MM.1S (cell line): ENCODE results near the gene NDUFV2.

Experiments
- EZH2 ChIP-seq: fragments of 300-600 bp; sonication (generic); optimal IDR thresholded peaks from 2 replicates; pipeline ENCODE3; 2017; ENCODE audit warnings: low read depth, mild to moderate bottlenecking, antibody characterized with exemption, low read length, mixed read lengths
- EZH2phosphoT487 ChIP-seq: fragments of 300-600 bp; sonication (generic); IDR thresholded peaks from 2 replicates; pipeline ENCODE4 v1.6.1; 2018; ENCODE audit warnings: antibody characterized with exemption, low read length
- TF ChIP-seq, protein P1 (sequence below): fragments of 300-600 bp; sonication (generic); IDR thresholded peaks from 2 replicates; pipeline ENCODE4 v1.5.1; 2016; ENCODE audit warnings: antibody characterized with exemption, low read length, mixed read lengths

DNA sequence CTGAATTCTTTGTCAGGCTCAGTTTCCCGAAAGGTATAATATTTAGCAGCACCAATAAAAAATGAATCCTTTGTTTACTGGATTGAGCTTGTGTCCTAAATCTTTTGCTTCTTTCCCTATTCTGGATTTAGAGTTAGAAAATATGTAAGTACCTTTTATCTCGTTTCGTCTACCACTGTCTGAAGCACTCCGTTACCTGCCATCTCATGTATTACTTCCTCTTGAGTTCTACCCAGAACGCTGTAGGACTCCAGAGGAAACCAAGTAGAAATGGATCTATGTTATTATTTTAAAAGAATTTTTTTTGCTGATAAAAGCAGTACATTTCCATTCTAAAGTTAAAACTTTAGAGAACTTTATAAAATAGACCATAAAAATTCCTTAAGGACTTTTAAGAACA is 47.6 kb downstream of the NDUFV2 start:
- TF ChIP-seq EZH2, result no peak
- TF ChIP-seq, protein P1, sequence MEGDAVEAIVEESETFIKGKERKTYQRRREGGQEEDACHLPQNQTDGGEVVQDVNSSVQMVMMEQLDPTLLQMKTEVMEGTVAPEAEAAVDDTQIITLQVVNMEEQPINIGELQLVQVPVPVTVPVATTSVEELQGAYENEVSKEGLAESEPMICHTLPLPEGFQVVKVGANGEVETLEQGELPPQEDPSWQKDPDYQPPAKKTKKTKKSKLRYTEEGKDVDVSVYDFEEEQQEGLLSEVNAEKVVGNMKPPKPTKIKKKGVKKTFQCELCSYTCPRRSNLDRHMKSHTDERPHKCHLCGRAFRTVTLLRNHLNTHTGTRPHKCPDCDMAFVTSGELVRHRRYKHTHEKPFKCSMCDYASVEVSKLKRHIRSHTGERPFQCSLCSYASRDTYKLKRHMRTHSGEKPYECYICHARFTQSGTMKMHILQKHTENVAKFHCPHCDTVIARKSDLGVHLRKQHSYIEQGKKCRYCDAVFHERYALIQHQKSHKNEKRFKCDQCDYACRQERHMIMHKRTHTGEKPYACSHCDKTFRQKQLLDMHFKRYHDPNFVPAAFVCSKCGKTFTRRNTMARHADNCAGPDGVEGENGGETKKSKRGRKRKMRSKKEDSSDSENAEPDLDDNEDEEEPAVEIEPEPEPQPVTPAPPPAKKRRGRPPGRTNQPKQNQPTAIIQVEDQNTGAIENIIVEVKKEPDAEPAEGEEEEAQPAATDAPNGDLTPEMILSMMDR, result no peak
- TF ChIP-seq EZH2phosphoT487, result no peak
